KG1 (cell line): ENCODE data around the gene ECSCR.
"Not testable (repeated sequence)": the region's sequence is repeated elsewhere in the genome, so short reads cannot be mapped to it uniquely, and the experiment has no call there.

Experiments used
- DNase-seq: peaks from one replicate; lab custom pipeline; 2025; lab: John Stamatoyannopoulos, UW

ECSCR gene, protein sequence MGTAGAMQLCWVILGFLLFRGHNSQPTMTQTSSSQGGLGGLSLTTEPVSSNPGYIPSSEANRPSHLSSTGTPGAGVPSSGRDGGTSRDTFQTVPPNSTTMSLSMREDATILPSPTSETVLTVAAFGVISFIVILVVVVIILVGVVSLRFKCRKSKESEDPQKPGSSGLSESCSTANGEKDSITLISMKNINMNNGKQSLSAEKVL

GRCh38 chr5:139462586-139463276, at the start of gene ECSCR:
TSS of gene ECSCR (minus strand) at chr5:139462743. CDS start at chr5:139462670, 73 bp downstream.
- no peak for DNase-seq

DNA sequence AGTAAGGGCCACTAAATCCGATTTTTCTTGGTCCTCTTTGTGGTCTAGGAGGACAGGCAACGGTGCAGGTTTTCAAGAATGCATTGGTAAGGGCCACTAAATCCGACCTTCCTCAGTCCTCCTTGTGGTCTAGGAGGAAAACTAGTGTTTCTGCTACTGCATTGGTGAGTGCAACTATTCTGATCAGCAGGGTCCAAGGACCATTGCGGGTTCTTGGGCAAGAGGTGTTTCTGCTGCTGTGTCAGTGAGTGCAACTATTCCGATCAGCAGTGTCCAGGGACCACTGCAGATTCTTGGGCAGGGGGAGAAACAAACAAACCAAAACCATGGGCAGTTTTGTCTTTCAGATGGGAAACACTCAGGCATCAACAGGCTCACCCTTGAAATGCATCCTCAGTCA, 42.2 kb upstream of the ECSCR start:
- not testable (repeated sequence) for DNase-seq

DNA sequence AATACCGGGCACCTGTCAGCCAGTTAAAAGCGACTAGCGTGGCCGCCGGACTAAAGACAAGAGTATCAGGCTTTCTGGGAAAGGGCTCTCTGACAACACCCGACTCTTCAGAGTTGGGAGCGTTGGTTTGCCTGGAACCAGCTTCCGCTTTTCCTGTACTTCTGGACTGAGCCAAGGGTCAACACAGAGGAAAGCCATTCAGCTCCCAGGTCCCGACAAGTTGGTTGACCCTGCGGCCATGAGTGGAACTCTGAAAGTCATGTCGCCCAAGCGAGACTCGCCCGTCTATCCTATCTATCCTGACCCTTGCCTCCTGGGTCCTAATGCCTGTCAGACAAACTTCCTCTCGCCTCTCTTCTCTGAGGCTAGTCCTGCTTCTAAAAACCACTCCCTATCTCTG, 41.3 kb upstream of the ECSCR start:
- DNase-seq, result not testable (repeated sequence)

DNA sequence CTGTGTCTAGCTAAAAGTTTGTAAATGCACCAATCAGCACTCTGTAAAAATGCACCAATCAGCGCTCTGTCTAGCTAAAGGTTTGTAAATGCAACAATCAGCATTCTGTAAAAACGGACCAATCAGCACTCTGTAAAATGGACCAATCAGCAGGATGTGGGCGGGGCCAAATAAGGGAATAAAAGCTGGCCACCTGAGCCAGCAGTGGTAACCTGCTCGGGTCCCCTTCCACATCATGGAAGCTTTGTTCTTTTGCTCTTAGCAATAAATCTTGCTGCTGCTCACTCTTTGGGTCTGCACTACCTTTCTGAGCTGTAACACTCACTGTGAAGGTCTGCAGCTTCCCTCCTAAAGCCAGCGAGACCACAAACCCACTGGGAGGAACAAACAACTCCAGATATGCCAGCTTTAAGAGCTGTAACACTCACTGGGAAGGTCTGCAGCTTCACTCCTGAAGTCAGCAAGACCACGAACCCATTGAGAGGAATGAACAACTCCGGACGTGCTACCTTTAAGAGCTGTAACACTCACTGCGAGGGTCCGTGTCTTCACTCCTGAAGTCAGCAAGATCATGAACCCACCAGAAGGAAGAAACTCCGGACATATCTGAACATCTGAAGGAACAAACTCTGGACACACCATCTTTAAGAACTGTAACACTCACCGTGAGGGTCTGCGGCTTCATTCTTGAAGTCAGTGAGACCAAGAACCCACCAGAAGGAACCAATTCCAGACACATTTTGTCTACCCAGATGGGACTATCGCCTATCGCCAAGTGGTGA, 40.7 kb upstream of the ECSCR start:
- not testable (repeated sequence) for DNase-seq

GRCh38 chr5:139501381-139501780, 38.8 kb upstream of the ECSCR start:
- no peak for DNase-seq

DNA sequence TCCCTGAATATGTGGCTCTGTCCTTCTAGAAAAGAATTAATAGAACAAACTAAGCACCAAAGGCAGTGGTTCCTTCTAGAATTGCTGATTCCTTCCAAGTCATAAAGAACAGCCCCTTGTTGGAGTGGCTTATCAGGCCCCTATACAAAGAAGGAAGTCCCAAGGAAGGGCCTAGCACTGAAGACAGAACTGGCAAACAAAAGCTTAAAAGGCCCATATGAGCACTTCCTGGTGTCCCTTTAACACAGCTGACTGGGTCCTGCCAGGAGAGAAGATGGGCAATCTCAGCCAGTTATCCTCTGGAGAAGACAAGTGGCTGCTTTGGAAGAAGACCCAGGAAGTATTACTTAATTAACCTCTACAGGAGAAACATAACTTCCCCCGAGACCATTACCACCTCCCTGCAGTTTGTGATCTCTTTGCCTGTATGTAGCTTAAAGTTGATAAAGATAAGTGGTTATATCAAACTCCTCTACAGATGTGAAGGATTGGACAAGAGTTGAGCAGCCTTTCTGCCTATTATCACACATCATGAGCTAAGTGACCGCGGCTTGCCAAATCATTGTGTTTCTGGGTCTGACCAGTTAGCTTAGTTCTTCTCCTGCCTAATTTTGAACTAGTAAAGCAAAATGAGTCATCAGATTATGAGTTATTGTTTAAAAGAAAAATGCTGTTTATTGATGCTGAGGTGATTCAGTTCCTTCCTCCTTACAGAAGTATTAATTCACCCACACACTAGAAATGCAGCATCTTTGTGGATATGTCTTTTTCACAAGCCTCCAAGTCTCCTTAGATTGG, 33.3 kb upstream of the ECSCR start:
- DNase-seq, result no peak

DNA sequence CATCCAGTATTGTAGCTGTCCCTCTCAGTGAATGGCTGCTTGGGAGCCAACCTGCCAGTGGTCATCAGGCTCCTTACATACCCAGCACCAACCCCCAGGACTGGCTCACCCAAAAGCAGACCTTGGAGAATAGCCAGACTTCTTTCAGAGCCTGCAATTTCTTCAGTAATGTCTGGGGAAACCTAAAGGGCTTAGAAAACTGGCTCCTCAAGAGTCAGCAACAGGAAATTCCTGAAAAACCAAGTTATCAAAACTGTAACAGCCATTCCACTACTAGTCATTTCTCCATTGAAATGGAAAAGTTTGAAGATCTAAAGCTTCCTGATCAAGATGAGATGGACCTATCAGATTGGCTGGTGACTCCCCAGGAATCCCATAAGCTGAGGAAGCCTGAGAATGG, 32.3 kb upstream of the ECSCR start:
- DNase-seq, result no peak

GRCh38 chr5:139494256-139494655, 31.7 kb upstream of the ECSCR start:
- DNase-seq, result no peak

DNA sequence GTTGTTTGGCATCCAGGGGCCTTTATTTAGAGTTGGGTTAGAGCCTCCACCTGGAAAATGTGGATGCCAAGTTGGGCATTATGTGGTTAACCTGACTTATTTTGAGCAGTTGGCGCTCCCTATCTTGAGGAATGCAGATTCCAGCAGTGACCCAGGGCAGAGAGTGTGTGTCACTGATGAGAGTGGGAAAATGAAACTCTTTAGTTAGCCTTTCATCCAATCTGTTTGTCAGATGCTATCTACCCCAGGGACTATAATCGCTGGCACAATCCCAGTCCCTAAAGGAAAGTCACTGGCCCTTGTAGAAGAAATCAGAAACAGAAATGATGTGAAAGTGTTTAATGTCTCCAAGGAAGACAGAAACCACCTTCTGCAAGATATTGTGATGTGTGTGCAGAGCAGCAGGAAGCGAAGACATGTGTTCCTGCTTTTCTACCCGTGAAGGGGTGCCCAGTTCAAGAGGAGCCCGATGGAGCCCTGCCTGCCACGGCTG, 30.2 kb upstream of the ECSCR start:
- DNase-seq, result no peak

DNA sequence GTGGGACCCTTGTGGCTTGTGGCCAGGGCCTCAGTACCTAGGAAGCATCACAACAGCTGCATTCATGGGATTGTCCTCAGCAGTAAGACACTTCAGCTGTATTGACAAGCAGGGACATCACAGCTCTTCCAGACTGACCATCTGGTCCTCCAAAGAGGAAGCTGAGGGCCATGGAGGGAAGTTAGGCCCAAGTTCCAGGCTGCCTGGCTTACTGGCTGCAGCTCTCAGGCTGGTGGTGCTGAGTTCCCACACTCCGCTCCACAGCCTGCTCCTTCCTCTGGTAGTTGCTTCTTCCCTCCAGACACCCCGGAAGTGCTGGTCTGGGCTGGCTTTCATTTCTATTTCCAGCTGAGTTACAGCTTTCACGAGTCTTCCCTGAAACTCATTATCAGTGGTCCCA, 25.7 kb upstream of the ECSCR start:
- DNase-seq, result no peak

GRCh38 chr5:139486201-139486600, 23.7 kb upstream of the ECSCR start:
- DNase-seq, result no peak

- not testable (repeated sequence) for DNase-seq
These were observed 20.3 kb upstream of the ECSCR start for GRCh38 chr5:139482890-139483208.

- peak; percentile 90 for DNase-seq
These were observed 19.7 kb upstream of the ECSCR start, which contains the start of gene STING1 for GRCh38 chr5:139482050-139482889. TSS of gene STING1 (minus strand) at chr5:139482758. CDS start at chr5:139481704, 1,054 bp downstream.

DNA sequence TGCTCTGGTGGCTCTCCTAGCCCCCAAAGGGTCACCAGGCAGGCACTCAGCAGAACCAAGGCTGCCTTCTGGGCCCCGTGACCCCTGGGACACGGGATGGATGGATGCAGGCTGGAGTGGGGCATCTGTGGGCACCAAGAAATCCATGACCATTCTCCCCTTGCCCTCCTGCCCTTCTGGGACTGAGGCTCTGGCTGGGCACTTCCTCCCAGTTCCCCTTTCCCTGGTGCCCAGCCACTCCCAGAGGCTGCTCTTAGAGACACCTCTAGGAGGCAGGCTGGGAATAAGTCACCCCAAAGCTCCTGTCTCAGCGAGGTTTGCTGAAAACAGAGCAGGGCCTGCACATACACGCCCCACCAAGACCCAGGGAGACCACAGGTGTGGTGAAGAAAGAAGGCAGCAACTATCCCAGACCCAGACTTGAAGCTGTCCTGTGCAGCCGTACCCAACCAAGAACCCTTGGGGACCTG, 19.1 kb upstream of the ECSCR start:
- no peak for DNase-seq

GRCh38 chr5:139481122-139481533, 18.6 kb upstream of the ECSCR start:
- no peak for DNase-seq

GRCh38 chr5:139479729-139480128, 17.2 kb upstream of the ECSCR start:
- DNase-seq, result not testable (repeated sequence)

- not testable (repeated sequence) for DNase-seq
These were observed 16.3 kb upstream of the ECSCR start for GRCh38 chr5:139478657-139479423.

DNA sequence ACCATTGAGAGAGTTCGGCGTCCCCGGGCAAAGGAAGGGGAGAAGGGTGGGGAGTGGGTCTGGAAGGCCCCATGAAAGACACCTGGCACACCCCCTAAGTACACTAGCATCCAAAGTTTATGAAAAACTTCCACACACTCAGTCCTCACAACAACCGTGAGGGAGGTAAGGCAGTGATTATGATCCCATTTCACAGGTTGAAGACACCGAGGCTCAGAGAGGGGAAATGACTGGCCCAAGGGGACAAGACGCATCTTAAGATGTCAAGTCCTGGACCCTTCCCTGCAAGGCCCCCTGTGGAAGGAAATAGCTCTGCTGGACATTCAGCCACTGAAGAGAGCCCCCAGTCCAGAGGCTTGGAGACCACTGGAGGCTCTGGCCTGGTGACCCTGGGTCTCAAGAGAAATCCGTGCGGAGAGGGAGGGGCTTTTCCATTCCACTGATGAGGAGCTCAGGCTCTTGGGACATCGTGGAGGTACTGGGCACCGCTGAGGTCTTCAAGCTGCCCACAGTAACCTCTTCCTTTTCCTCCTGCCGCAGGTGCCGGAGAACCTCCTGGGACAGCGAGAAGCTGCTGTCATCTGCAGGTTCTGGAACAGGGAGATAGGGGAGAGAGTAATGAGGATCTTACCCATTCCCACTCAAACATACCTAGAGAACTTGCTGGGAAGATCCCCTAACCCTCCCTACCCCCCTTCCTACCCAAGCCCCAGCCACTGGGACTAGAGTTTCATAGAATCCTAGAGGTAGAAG, 13.5 kb upstream of the ECSCR start:
- DNase-seq, result no peak
